DOHH2 (cell line): ENCODE measurements around the gene KDM2A.
A peak's percentile ranks its signal among the peaks of the same experiment; 100 is the strongest.

ENCODE experiments used
- H3F3A ChIP-seq: fragments of 200-600 bp; sonication (generic), shearing (Covaris generic); 2 replicates; pipeline ENCODE4 v1.6.0; 2016; ENCODE audit warnings: antibody characterized with exemption, mild to moderate bottlenecking; ENCODE audit not compliant: control insufficient read depth, insufficient read depth
- H3K27ac ChIP-seq: fragments of 200-600 bp; sonication (generic); 2 replicates; pipeline ENCODE4 v1.5.1; 2014; ENCODE audit warnings: low read depth, mild to moderate bottlenecking, low read length, moderate library complexity
- H3K27me3 ChIP-seq: fragments of 200-600 bp; sonication (generic); 2 replicates; pipeline ENCODE4 v1.6.1; 2014; ENCODE audit warnings: mild to moderate bottlenecking, low read length, mixed read lengths; ENCODE audit not compliant: control insufficient read depth
- H3K36me3 ChIP-seq: fragments of 200-600 bp; sonication (generic); 2 replicates; pipeline ENCODE4 v1.6.1; 2014; ENCODE audit warnings: mild to moderate bottlenecking, low read length, moderate library complexity, mixed read lengths; ENCODE audit not compliant: control insufficient read depth
- H3K4me1 ChIP-seq: fragments of 200-600 bp; sonication (generic); 2 replicates; pipeline ENCODE4 v1.6.1; 2014; ENCODE audit warnings: mild to moderate bottlenecking, low read length, mixed read lengths; ENCODE audit not compliant: control insufficient read depth
- H3K4me2 ChIP-seq: fragments of 200-600 bp; sonication (generic); 2 replicates; pipeline ENCODE4 v1.6.0; 2014; ENCODE audit warnings: mild to moderate bottlenecking, low read length, moderate library complexity
- H3K4me3 ChIP-seq: fragments of 200-600 bp; sonication (generic); 2 replicates; pipeline ENCODE4 v1.5.1; 2014; ENCODE audit warnings: mild to moderate bottlenecking, low read length, mixed read lengths
- H3K79me2 ChIP-seq: fragments of 200-600 bp; sonication (generic); 2 replicates; pipeline ENCODE4 v1.6.1; 2014; ENCODE audit warnings: mild to moderate bottlenecking, low read length, mixed read lengths; ENCODE audit not compliant: control insufficient read depth
- H3K9me2 ChIP-seq: fragments of 200-600 bp; sonication (generic); replicated peaks from 2 replicates; pipeline ENCODE4 v1.6.1; 2014; ENCODE audit warnings: mild to moderate bottlenecking, low read length, mixed read lengths; ENCODE audit not compliant: control insufficient read depth
- H3K9me3 ChIP-seq: fragments of 200-600 bp; sonication (generic); 2 replicates; pipeline ENCODE4 v1.6.1; 2014; ENCODE audit warnings: antibody characterized with exemption, low read length, mixed read lengths; ENCODE audit not compliant: control insufficient read depth, insufficient read depth
- H4K20me1 ChIP-seq: fragments of 200-600 bp; sonication (generic); 2 replicates; pipeline ENCODE4 v1.6.0; 2014; ENCODE audit warnings: low read depth, mild to moderate bottlenecking, antibody characterized with exemption, low read length, moderate library complexity; ENCODE audit not compliant: control insufficient read depth, insufficient read depth
- EZH2phosphoT487 ChIP-seq: fragments of 200-600 bp; sonication (generic); IDR thresholded peaks from 2 replicates; pipeline ENCODE4 v1.6.1; 2017; ENCODE audit warnings: borderline replicate concordance, mild to moderate bottlenecking, antibody characterized with exemption, low read length, moderate library complexity, mixed read lengths
- TF ChIP-seq, protein P1 (sequence below): fragments of 200-600 bp; sonication (generic); IDR thresholded peaks from one replicate; pipeline ENCODE4 v1.5.1; 2014; ENCODE audit warnings: antibody characterized with exemption, mild to moderate bottlenecking, low read depth, low read length; ENCODE audit not compliant: poor library complexity, severe bottlenecking

Gene KDM2A

DNA sequence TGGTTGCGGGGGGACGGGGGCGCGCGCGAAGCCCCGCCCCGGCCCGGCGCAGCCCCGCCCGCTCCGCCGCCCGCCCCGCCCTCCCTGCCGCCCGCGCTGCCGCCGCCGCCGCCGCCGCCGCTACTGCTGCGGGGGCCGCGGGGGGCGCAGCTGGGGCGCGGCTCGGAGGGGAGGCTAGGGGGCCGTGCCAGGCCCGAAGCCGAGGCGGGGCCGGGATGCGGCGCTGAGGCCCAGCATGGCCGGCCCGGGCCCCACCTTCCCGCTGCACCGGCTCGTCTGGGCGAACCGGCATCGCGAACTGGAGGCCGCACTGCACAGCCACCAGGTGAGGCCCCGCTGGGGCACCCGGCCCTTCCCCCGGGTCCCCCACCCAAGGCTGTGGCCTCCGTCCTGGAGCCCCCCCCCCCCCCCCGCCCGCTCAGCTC is 170.2 kb downstream of the KDM2A start, which contains the start of gene ANKRD13D:
TSS of gene ANKRD13D (plus strand) at position 78 of the 425 bp plus-strand sequence. CDS start at position 236, 158 bp downstream.
- TF ChIP-seq, protein P1, sequence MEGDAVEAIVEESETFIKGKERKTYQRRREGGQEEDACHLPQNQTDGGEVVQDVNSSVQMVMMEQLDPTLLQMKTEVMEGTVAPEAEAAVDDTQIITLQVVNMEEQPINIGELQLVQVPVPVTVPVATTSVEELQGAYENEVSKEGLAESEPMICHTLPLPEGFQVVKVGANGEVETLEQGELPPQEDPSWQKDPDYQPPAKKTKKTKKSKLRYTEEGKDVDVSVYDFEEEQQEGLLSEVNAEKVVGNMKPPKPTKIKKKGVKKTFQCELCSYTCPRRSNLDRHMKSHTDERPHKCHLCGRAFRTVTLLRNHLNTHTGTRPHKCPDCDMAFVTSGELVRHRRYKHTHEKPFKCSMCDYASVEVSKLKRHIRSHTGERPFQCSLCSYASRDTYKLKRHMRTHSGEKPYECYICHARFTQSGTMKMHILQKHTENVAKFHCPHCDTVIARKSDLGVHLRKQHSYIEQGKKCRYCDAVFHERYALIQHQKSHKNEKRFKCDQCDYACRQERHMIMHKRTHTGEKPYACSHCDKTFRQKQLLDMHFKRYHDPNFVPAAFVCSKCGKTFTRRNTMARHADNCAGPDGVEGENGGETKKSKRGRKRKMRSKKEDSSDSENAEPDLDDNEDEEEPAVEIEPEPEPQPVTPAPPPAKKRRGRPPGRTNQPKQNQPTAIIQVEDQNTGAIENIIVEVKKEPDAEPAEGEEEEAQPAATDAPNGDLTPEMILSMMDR: no peak
- no peak for TF ChIP-seq EZH2phosphoT487
- peak within 1 kb of the TSS; percentile 99 for H3K4me2 ChIP-seq
- no peaks in the 10 kb centered on the region for H3K9me2 ChIP-seq
- peaks cover 85% of the 10 kb centered on the region for H3K36me3 ChIP-seq
- peaks cover 41% of the 10 kb centered on the region for H3K79me2 ChIP-seq
- H4K20me1 ChIP-seq: no peaks in the 10 kb centered on the region
- peak within 1 kb of the TSS; percentile 97 for H3K4me3 ChIP-seq
- H3K27me3 ChIP-seq: no peaks in the 10 kb centered on the region
- H3K4me1 ChIP-seq: peaks cover 56% of the 10 kb centered on the region
- peak within 1 kb of the TSS; percentile 98 for H3K27ac ChIP-seq
- H3F3A ChIP-seq: peaks cover 23% of the 10 kb centered on the region
- H3K9me3 ChIP-seq: peaks cover 2% of the 10 kb centered on the region; the same call in 1 of the 2 replicates

DNA sequence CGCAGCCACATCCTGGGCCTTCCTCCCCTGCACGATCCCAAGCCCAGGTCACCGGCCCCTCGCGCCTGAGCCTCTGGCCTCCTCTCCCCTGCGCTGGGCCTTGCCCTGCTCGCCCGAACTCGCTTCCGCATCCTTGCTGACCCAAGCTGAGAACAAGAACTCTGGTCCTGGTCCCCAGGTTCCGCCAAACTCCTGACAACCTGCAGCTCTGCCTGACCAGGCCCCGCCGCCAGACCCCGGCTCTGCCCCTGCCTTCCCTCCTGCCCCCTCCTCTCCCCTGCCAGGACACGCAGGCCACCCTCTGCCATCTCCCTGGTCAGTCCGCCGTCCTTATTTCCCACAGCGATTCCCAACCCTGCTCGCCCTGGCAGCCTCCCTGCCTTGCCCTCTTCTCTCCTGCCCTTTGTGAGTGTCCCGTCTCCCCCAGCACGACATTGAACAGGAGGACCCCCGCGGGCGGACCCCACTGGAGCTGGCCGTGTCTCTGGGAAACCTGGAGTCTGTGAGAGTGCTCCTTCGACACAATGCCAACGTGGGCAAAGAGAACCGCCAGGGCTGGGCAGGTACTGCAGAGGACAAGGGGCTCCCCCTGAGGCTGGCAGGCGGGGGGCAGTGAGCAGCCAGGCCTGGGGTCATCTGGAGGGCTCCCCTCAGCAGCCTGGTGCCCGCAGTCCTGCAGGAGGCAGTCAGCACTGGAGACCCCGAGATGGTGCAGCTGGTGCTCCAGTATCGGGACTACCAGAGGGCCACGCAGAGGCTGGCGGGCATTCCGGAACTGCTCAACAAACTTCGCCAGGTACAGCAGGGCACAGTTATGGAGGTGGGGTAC is 170.8 kb downstream of the KDM2A start:
- H4K20me1 ChIP-seq: no peaks in the 10 kb centered on the region
- peaks cover 6% of the 10 kb centered on the region; the same call in 1 of the 2 replicates for H3K9me3 ChIP-seq
- peak overlapping the region; percentile 99 for H3K4me2 ChIP-seq
- H3K79me2 ChIP-seq: peaks cover 45% of the 10 kb centered on the region
- H3K27ac ChIP-seq: peak overlapping the region; percentile 59
- peaks cover 23% of the 10 kb centered on the region for H3F3A ChIP-seq
- H3K9me2 ChIP-seq: no peaks in the 10 kb centered on the region
- no peak for TF ChIP-seq EZH2phosphoT487
- TF ChIP-seq, protein P1: no peak
- H3K36me3 ChIP-seq: peaks cover 85% of the 10 kb centered on the region
- H3K4me3 ChIP-seq: peak overlapping the region; percentile 97
- no peaks in the 10 kb centered on the region for H3K27me3 ChIP-seq
- peaks cover 54% of the 10 kb centered on the region for H3K4me1 ChIP-seq

DNA sequence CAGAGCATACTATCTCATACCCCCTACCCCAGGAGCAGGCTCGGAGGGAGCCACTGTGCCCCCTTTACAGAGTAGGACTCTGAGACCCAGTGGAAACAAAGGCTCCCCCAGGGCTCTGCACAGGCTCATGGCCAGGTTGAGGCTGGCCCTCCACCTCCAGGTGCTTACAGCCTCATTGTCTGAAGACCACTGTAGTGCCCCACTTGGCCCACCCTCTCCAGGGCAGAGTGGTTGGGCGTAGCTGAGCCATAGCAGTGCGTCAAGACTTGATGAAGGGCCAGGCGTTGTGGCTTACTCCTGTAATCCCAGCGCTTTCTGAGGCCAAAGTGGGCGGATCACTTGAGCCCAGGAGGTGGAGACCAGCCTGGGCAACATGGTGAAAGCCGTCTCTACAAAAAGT is 171.7 kb downstream of the KDM2A start:
- no peak overlapping the region for H3K27ac ChIP-seq
- H3K79me2 ChIP-seq: peaks cover 47% of the 10 kb centered on the region
- H3K4me3 ChIP-seq: no peak overlapping the region
- H3F3A ChIP-seq: peaks cover 23% of the 10 kb centered on the region
- H3K36me3 ChIP-seq: peaks cover 85% of the 10 kb centered on the region
- peaks cover 46% of the 10 kb centered on the region for H3K4me1 ChIP-seq
- H4K20me1 ChIP-seq: no peaks in the 10 kb centered on the region
- peaks cover 16% of the 10 kb centered on the region for H3K9me3 ChIP-seq
- H3K9me2 ChIP-seq: no peaks in the 10 kb centered on the region
- H3K27me3 ChIP-seq: no peaks in the 10 kb centered on the region
- H3K4me2 ChIP-seq: peak overlapping the region; percentile 99
- TF ChIP-seq, protein P1: no peak
- TF ChIP-seq EZH2phosphoT487: no peak
